ENCODE measurements around the gene STK36.

The STK36 gene

GRCh38 chr2:218642786-218643185, 29.1 kb upstream of the STK36 start:
- peaks cover 53% of the 10 kb centered on the region for H4K20me1 ChIP-seq
- H3K27ac ChIP-seq: no peak overlapping the region
- no peaks in the 10 kb centered on the region for H3K27me3 ChIP-seq
- H3K4me3 ChIP-seq: no peak overlapping the region
- no peaks in the 10 kb centered on the region for H3K4me1 ChIP-seq
- no peak overlapping the region for H3K4me2 ChIP-seq
- H3K36me3 ChIP-seq: peaks cover 99% of the 10 kb centered on the region
- H3K9ac ChIP-seq: no peak overlapping the region
- H3K9me3 ChIP-seq: no peaks in the 10 kb centered on the region
- no peak for TF ChIP-seq Cebpa-rat (IDR thresholded peaks at IDR 0.05)

GRCh38 chr2:218643751-218644310, 28.1 kb upstream of the STK36 start:
- Histone ChIP-seq H3K27ac (no peak overlapping the region), H4K20me1 (peaks cover 52% of the 10 kb centered on the region), H3K4me2 (no peak overlapping the region), H3K27me3 (no peaks in the 10 kb centered on the region), H3K9me3 (no peaks in the 10 kb centered on the region), H3K36me3 (peaks cover 99% of the 10 kb centered on the region), H3K4me3 (no peak overlapping the region), H3K4me1 (no peaks in the 10 kb centered on the region), H3K9ac (no peak overlapping the region; the same call in 1 of the 2 replicates)
- TF ChIP-seq Cebpa-rat (IDR thresholded peaks at IDR 0.05): no peak

- Histone ChIP-seq H3K27ac (no peak overlapping the region), H3K9ac (no peak overlapping the region), H3K36me3 (peaks cover 99% of the 10 kb centered on the region), H3K27me3 (no peaks in the 10 kb centered on the region), H3K4me2 (no peak overlapping the region), H4K20me1 (peaks cover 60% of the 10 kb centered on the region), H3K4me3 (no peak overlapping the region), H3K9me3 (no peaks in the 10 kb centered on the region), H3K4me1 (no peaks in the 10 kb centered on the region)
- no peak for TF ChIP-seq Cebpa-rat (IDR thresholded peaks at IDR 0.05)
Observed at GRCh38 chr2:218644721-218645120, 27.2 kb upstream of the STK36 start.

GRCh38 chr2:218645126-218645525, 26.8 kb upstream of the STK36 start:
- H3K9me3 ChIP-seq: no peaks in the 10 kb centered on the region
- H3K4me1 ChIP-seq: no peaks in the 10 kb centered on the region
- peaks cover 99% of the 10 kb centered on the region for H3K36me3 ChIP-seq
- H3K27me3 ChIP-seq: no peaks in the 10 kb centered on the region
- no peak overlapping the region for H3K27ac ChIP-seq
- TF ChIP-seq Cebpa-rat (IDR thresholded peaks at IDR 0.05): no peak
- peaks cover 60% of the 10 kb centered on the region for H4K20me1 ChIP-seq
- H3K9ac ChIP-seq: no peak overlapping the region
- H3K4me3 ChIP-seq: no peak overlapping the region
- H3K4me2 ChIP-seq: no peak overlapping the region

- H4K20me1 ChIP-seq: peaks cover 58% of the 10 kb centered on the region
- H3K4me2 ChIP-seq: no peak overlapping the region
- no peaks in the 10 kb centered on the region for H3K27me3 ChIP-seq
- no peak for TF ChIP-seq Cebpa-rat (IDR thresholded peaks at IDR 0.05)
- H3K27ac ChIP-seq: no peak overlapping the region
- no peak overlapping the region for H3K4me3 ChIP-seq
- H3K9me3 ChIP-seq: no peaks in the 10 kb centered on the region
- no peaks in the 10 kb centered on the region for H3K4me1 ChIP-seq
- H3K9ac ChIP-seq: no peak overlapping the region
- H3K36me3 ChIP-seq: peaks cover 100% of the 10 kb centered on the region
Observed at GRCh38 chr2:218648088-218648786, 23.6 kb upstream of the STK36 start.

- H4K20me1 ChIP-seq: peaks cover 56% of the 10 kb centered on the region
- peaks cover 2% of the 10 kb centered on the region for H3K4me1 ChIP-seq
- TF ChIP-seq Cebpa-rat (IDR thresholded peaks at IDR 0.05): no peak
- H3K27ac ChIP-seq: no peak overlapping the region
- H3K4me2 ChIP-seq: no peak overlapping the region
- no peaks in the 10 kb centered on the region for H3K9me3 ChIP-seq
- H3K27me3 ChIP-seq: no peaks in the 10 kb centered on the region
- no peak overlapping the region for H3K9ac ChIP-seq
- H3K4me3 ChIP-seq: no peak overlapping the region
- peaks cover 100% of the 10 kb centered on the region for H3K36me3 ChIP-seq
Observed at GRCh38 chr2:218648787-218649100, 23.1 kb upstream of the STK36 start.

- Histone ChIP-seq H3K27me3 (no peaks in the 10 kb centered on the region), H3K9ac (no peak overlapping the region), H3K9me3 (no peaks in the 10 kb centered on the region), H3K36me3 (peaks cover 73% of the 10 kb centered on the region), H3K4me1 (peaks cover 26% of the 10 kb centered on the region), H3K27ac (no peak overlapping the region), H4K20me1 (peaks cover 41% of the 10 kb centered on the region), H3K4me3 (no peak overlapping the region), H3K4me2 (no peak overlapping the region)
- no peak for TF ChIP-seq Cebpa-rat (IDR thresholded peaks at IDR 0.05)
Observed at GRCh38 chr2:218655751-218656150, 16.1 kb upstream of the STK36 start.

GRCh38 chr2:218658671-218659257, 13.1 kb upstream of the STK36 start:
- Histone ChIP-seq H4K20me1 (peaks cover 24% of the 10 kb centered on the region), H3K4me3 (peak overlapping the region; percentile 99), H3K9ac (peak overlapping the region; percentile 88), H3K4me2 (peak overlapping the region; percentile 81), H3K27me3 (no peaks in the 10 kb centered on the region), H3K9me3 (no peaks in the 10 kb centered on the region), H3K27ac (peak overlapping the region; percentile 84), H3K4me1 (peaks cover 27% of the 10 kb centered on the region), H3K36me3 (peaks cover 73% of the 10 kb centered on the region)
- no peak for TF ChIP-seq Cebpa-rat (IDR thresholded peaks at IDR 0.05)

GRCh38 chr2:218659258-218659987, 12.5 kb upstream of the STK36 start, which contains the start of the genes BCS1L and ZNF142:
Gene BCS1L, plus strand, starts transcription at chr2:218659683. Its CDS starts 1,305 bp downstream, at chr2:218660988.
Gene ZNF142, minus strand, starts transcription at chr2:218659623. Its CDS starts 3,194 bp downstream, at chr2:218656429.
- H3K27ac ChIP-seq: peak within 1 kb of the TSS; percentile 84
- peak within 1 kb of the TSS; percentile 99 for H3K4me3 ChIP-seq
- TF ChIP-seq Cebpa-rat (IDR thresholded peaks at IDR 0.05): no peak
- peak within 1 kb of the TSS; percentile 81 for H3K4me2 ChIP-seq
- H3K4me1 ChIP-seq: peaks cover 21% of the 10 kb centered on the region
- H4K20me1 ChIP-seq: peaks cover 22% of the 10 kb centered on the region; the same call in 1 of the 2 replicates
- no peaks in the 10 kb centered on the region for H3K9me3 ChIP-seq
- peak within 1 kb of the TSS; percentile 88 for H3K9ac ChIP-seq
- peaks cover 73% of the 10 kb centered on the region for H3K36me3 ChIP-seq
- H3K27me3 ChIP-seq: no peaks in the 10 kb centered on the region

Measured in BLaER1 (cell line).